Neural cell (in vitro differentiated cells): ENCODE data around the gene GLIPR1L2. TPM values are rescaled to one million over a fixed set of nuclear protein-coding genes. Genes with fewer than 3 reads are reported as not detected.

Experiments
- H2AFZ ChIP-seq: fragments of 200-600, 300-800 bp; sonication (generic), shearing (Covaris generic); 2 replicates; pipeline ENCODE4 v1.6.0; 2014; ENCODE audit warnings: low read depth, mild to moderate bottlenecking, antibody characterized with exemption, low read length, moderate library complexity
- H3F3A ChIP-seq: fragments of 200-600 bp; shearing (Covaris generic); 2 replicates; pipeline ENCODE4 v1.6.1; 2016; ENCODE audit warnings: mild to moderate bottlenecking, moderate library complexity, mixed read lengths, antibody characterized with exemption, low read length; ENCODE audit not compliant: insufficient read depth, poor library complexity, severe bottlenecking
- H3K27ac ChIP-seq: fragments of 200-600, 300-800 bp; sonication (generic), shearing (Covaris generic); 2 replicates; pipeline ENCODE4 v1.5.1; 2014; ENCODE audit warnings: mild to moderate bottlenecking, low read length, moderate library complexity
- H3K27me3 ChIP-seq: fragments of 300-800, 200-600 bp; sonication (generic), shearing (Covaris generic); 2 replicates; pipeline ENCODE4 v1.6.0; 2014; ENCODE audit warnings: mild to moderate bottlenecking, low read depth, low read length, moderate library complexity; ENCODE audit not compliant: insufficient read depth
- H3K36me3 ChIP-seq: fragments of 300-800, 200-600 bp; sonication (generic), shearing (Covaris generic); 2 replicates; pipeline ENCODE4 v1.5.1; 2014; ENCODE audit warnings: mild to moderate bottlenecking, antibody characterized with exemption, low read length, moderate library complexity; ENCODE audit not compliant: insufficient read depth
- H3K4me2 ChIP-seq: fragments of 300-800, 200-600 bp; sonication (generic), shearing (Covaris generic); 2 replicates; pipeline ENCODE4 v1.6.0; 2014; ENCODE audit warnings: mild to moderate bottlenecking, low read length
- H3K4me3 ChIP-seq: fragments of 300-800, 200-600 bp; sonication (generic), shearing (Covaris generic); 2 replicates; pipeline ENCODE4 v1.5.1; 2014; ENCODE audit warnings: mild to moderate bottlenecking, low read length, moderate library complexity
- H3K79me2 ChIP-seq: fragments of 200-600 bp; shearing (Covaris generic); replicated peaks from 2 replicates; pipeline ENCODE4 v1.6.0; 2014; ENCODE audit warnings: mild to moderate bottlenecking, low read length, moderate library complexity; ENCODE audit not compliant: insufficient read depth
- H3K9ac ChIP-seq: fragments of 300-800, 200-600 bp; sonication (generic), shearing (Covaris generic); 2 replicates; pipeline ENCODE4 v1.6.1; 2016; ENCODE audit warnings: mild to moderate bottlenecking, low read length, mixed read lengths
- H3K9me2 ChIP-seq: fragments of 200-600 bp; shearing (Covaris generic); 2 replicates; pipeline ENCODE4 v1.6.1; 2016; ENCODE audit warnings: mild to moderate bottlenecking, low read length, mixed read lengths; ENCODE audit not compliant: insufficient read depth
- H3K9me3 ChIP-seq: fragments of 200-600, 300-800 bp; sonication (generic), shearing (Covaris generic); 2 replicates; pipeline ENCODE4 v1.6.1; 2016; ENCODE audit warnings: mild to moderate bottlenecking, mixed run types, low read length, moderate library complexity, mixed read lengths
- H4K20me1 ChIP-seq: fragments of 200-600 bp; shearing (Covaris generic); 2 replicates; pipeline ENCODE4 v1.6.1; 2016; ENCODE audit warnings: mild to moderate bottlenecking, mixed run types; ENCODE audit not compliant: insufficient read depth
- CTCF ChIP-seq: fragments of 450-650 bp; IDR thresholded peaks from 2 replicates; pipeline ENCODE4 v1.5.1; 2014; ENCODE audit warnings: antibody characterized with exemption, mild to moderate bottlenecking, moderate library complexity; ENCODE audit not compliant: poor library complexity, severe bottlenecking
- EP300 ChIP-seq: fragments of 450-650 bp; conservative IDR thresholded peaks from 2 replicates; pipeline ENCODE4 v1.6.1; 2014; ENCODE audit warnings: antibody characterized with exemption, mild to moderate bottlenecking, moderate library complexity; ENCODE audit not compliant: poor library complexity, severe bottlenecking
- EZH2 ChIP-seq: fragments of 200-600, 300-800 bp; shearing (Covaris generic), sonication (generic); IDR thresholded peaks from 2 replicates; pipeline ENCODE4 v1.6.1; 2014; ENCODE audit warnings: antibody characterized with exemption, low read length, borderline replicate concordance, mild to moderate bottlenecking; ENCODE audit not compliant: insufficient read depth, poor library complexity, severe bottlenecking
- MXI1 ChIP-seq: fragments of 450-650 bp; conservative IDR thresholded peaks from 2 replicates; pipeline ENCODE4 v1.6.1; 2014; ENCODE audit warnings: antibody characterized with exemption, mild to moderate bottlenecking; ENCODE audit not compliant: poor library complexity, severe bottlenecking
- POLR2AphosphoS5 ChIP-seq: IDR thresholded peaks from 2 replicates; pipeline ENCODE4 v1.6.1; 2012
- RAD21 ChIP-seq: fragments of 450-650 bp; conservative IDR thresholded peaks from 2 replicates; pipeline ENCODE4 v1.6.1; 2014; ENCODE audit warnings: antibody characterized with exemption, mild to moderate bottlenecking, moderate library complexity
- REST ChIP-seq: IDR thresholded peaks from 2 replicates; pipeline ENCODE4 v1.6.1; 2012; ENCODE audit warnings: borderline replicate concordance
- SMC3 ChIP-seq: fragments of 450-650 bp; conservative IDR thresholded peaks from 2 replicates; pipeline ENCODE4 v1.6.1; 2014; ENCODE audit warnings: antibody characterized with exemption, mild to moderate bottlenecking, moderate library complexity; ENCODE audit not compliant: poor library complexity
- TAF1 ChIP-seq: IDR thresholded peaks from 2 replicates; pipeline ENCODE4 v1.6.1; 2012; ENCODE audit warnings: low read depth
- polyA plus RNA-seq: library from polyadenylated mRNA; depleted of rRNA; stranded (reverse); fragments of >200 nt; gene quantifications from 2 replicates; pipeline ENCODE4 v1.2.3, GENCODE V29; 2014

The GLIPR1L2 gene
- polyA plus RNA-seq, 1 donor from 2014 or later = 0.89 TPM

GRCh38 chr12:75404231-75404630, 13.3 kb downstream of the GLIPR1L2 start:
- H3K9me3 ChIP-seq = no peaks in the 10 kb centered on the region
- no peak for TF ChIP-seq CTCF
- no peak for TF ChIP-seq RAD21
- TF ChIP-seq REST = no peak
- no peak for TF ChIP-seq MXI1
- TF ChIP-seq TAF1 = no peak
- no peak for TF ChIP-seq EP300
- no peak for TF ChIP-seq EZH2

DNA sequence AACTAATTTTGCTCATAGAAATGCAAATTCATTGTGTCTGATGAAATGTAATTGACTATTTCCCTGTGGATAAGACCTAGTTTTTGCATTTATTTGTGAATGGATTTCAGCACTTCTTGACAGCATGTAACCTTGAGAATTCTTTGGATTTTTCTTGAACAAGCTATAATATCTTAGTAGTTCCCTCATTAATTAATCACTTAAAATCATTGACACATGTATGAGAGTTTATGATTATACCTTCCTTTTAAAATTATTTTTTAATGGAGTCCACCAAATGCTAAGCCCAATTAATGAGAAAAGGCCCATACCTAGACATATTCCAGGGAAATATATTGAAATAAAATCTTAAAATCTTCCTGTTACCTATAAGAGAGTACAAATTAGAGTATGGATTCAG, 16.8 kb downstream of the GLIPR1L2 start:
- Histone ChIP-seq H3K4me2 (no peak overlapping the region), H3K79me2 (no peaks in the 10 kb centered on the region), H3K9ac (no peak overlapping the region), H3K4me3 (no peak overlapping the region), H4K20me1 (no peaks in the 10 kb centered on the region), H3K9me3 (no peaks in the 10 kb centered on the region), H2AFZ (no peak overlapping the region), H3K27me3 (no peaks in the 10 kb centered on the region), H3K36me3 (no peaks in the 10 kb centered on the region), H3K27ac (no peak overlapping the region), H3F3A (no peaks in the 10 kb centered on the region), H3K9me2 (no peaks in the 10 kb centered on the region)
- TF ChIP-seq SMC3 (no peak), POLR2AphosphoS5 (no peak), RAD21 (no peak), MXI1 (no peak), EP300 (no peak), CTCF (no peak), TAF1 (no peak), EZH2 (no peak), REST (no peak)

More at GRCh38 chr12:75404231-75404630, 13.3 kb downstream of the GLIPR1L2 start:
- Histone ChIP-seq H2AFZ (no peak overlapping the region), H3K36me3 (no peaks in the 10 kb centered on the region), H3K9ac (no peak overlapping the region), H3K79me2 (no peaks in the 10 kb centered on the region), H3F3A (no peaks in the 10 kb centered on the region), H3K9me2 (no peaks in the 10 kb centered on the region), H3K4me3 (no peak overlapping the region), H4K20me1 (no peaks in the 10 kb centered on the region), H3K4me2 (no peak overlapping the region), H3K27ac (no peak overlapping the region), H3K27me3 (no peaks in the 10 kb centered on the region)
